ENCODE results near the gene OR11H12.
"Not testable (repeated sequence)": the region's sequence is repeated elsewhere in the genome, so short reads cannot be mapped to it uniquely, and the experiment has no call there.

- not testable (repeated sequence) for TF ChIP-seq CTCF, POLR2A (IDR thresholded peaks at IDR 0.05)
Observed at GRCh38 chr14:18638785-18639184, 37.9 kb downstream of the OR11H12 start.
